Bronchial epithelial cell (primary cell): Measurements from ENCODE around the gene ACD. TPM values are rescaled to one million over a fixed set of nuclear protein-coding genes. Genes with fewer than 3 reads are reported as not detected.

ENCODE experiments used
- DNase-seq: peaks from one replicate; pipeline ENCODE4 v3.0.0-alpha.2; 2010; ENCODE audit warnings: low read depth
- FAIRE-seq: peaks from 2 replicates; lab custom pipeline; 2011; peaks lifted over from hg19 to GRCh38; lab: Jason Lieb, UNC
- H3K27me3 ChIP-seq: 2 replicates; pipeline ENCODE4 v1.5.1; 2011; ENCODE audit warnings: low read length; ENCODE audit not compliant: control insufficient read depth, insufficient read depth
- H3K36me3 ChIP-seq: 2 replicates; pipeline ENCODE4 v1.5.1; 2011; ENCODE audit warnings: low read length; ENCODE audit not compliant: control insufficient read depth, insufficient read depth
- H3K4me3 ChIP-seq: 2 replicates; pipeline ENCODE4 v1.5.1; 2011; ENCODE audit warnings: mild to moderate bottlenecking, low read depth, low read length, control low read depth
- total RNA-seq: library from RNA; depleted of rRNA; stranded (reverse); fragments of >200 nt; gene quantifications from 2 replicates; pipeline ENCODE4 v1.2.1, GENCODE V29; 2014
- TF ChIP-seq, protein P1 (sequence below): IDR thresholded peaks from 2 replicates; pipeline ENCODE4 v1.5.1; 2011; ENCODE audit warnings: mild to moderate bottlenecking, moderate library complexity, low read length, control low read depth, inconsistent platforms; ENCODE audit not compliant: insufficient read depth, severe bottlenecking

Gene ACD
- total RNA-seq, 1 donor from 2014 or later, result 8.4 TPM

- DNase-seq (no peak), FAIRE-seq (no peak)
- H3K4me3 ChIP-seq, result no peak overlapping the region
- peaks cover 3% of the 10 kb centered on the region for H3K36me3 ChIP-seq
- no peaks in the 10 kb centered on the region for H3K27me3 ChIP-seq
- TF ChIP-seq, protein P1, sequence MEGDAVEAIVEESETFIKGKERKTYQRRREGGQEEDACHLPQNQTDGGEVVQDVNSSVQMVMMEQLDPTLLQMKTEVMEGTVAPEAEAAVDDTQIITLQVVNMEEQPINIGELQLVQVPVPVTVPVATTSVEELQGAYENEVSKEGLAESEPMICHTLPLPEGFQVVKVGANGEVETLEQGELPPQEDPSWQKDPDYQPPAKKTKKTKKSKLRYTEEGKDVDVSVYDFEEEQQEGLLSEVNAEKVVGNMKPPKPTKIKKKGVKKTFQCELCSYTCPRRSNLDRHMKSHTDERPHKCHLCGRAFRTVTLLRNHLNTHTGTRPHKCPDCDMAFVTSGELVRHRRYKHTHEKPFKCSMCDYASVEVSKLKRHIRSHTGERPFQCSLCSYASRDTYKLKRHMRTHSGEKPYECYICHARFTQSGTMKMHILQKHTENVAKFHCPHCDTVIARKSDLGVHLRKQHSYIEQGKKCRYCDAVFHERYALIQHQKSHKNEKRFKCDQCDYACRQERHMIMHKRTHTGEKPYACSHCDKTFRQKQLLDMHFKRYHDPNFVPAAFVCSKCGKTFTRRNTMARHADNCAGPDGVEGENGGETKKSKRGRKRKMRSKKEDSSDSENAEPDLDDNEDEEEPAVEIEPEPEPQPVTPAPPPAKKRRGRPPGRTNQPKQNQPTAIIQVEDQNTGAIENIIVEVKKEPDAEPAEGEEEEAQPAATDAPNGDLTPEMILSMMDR, result no peak
Measured at GRCh38 chr16:67676939-67677338, 16.9 kb upstream of the ACD start.

- H3K4me3 ChIP-seq, result no peak overlapping the region
- TF ChIP-seq, protein P1, result no peak
- no peaks in the 10 kb centered on the region for H3K27me3 ChIP-seq
- peaks cover 3% of the 10 kb centered on the region for H3K36me3 ChIP-seq
- peak; percentile 78 for DNase-seq
- FAIRE-seq, result no peak
Measured at GRCh38 chr16:67676516-67676915, 16.5 kb upstream of the ACD start.

DNA sequence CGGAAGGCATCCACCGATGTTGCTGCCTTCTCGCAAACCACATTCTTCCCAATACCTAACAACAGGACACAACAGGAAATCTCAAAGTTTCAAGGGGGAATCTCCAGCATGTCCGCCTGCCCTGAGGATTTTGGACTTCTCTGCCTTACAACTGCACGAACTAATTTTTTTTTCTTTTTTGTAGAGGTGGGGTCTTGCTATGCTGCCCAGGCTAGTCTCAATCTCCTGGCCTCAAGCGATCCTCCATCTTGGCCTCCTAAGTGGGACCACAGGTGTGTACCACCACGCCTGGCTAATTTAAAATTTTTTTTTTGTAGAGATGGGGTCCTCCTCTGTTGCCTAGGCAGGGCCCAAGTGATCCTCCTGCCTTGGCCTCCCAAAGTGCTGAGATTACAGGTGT, 15.9 kb upstream of the ACD start:
- Histone ChIP-seq H3K4me3 (no peak overlapping the region), H3K36me3 (peaks cover 3% of the 10 kb centered on the region), H3K27me3 (no peaks in the 10 kb centered on the region)
- TF ChIP-seq, protein P1, result no peak
- FAIRE-seq (no peak), DNase-seq (no peak)

DNA sequence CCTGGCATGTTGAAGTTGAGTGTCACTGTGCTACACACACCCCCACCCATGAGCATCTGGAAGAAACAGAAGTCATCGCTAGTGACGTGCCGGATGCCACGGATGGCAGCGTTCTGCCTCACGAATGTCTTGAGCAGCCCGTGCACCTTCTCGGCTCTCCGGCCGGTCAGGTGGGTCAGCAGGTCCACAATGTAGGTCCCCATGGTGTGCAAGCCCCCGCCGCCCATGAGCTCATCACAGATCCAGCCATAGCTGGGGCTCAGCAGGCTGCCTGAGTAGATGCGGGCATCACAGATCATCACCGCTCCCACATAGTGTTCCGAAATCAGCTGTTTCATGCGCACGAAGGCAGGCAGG, 15.5 kb upstream of the ACD start:
- Histone ChIP-seq H3K27me3 (no peaks in the 10 kb centered on the region), H3K4me3 (no peak overlapping the region), H3K36me3 (peaks cover 3% of the 10 kb centered on the region)
- DNase-seq (no peak), FAIRE-seq (no peak)
- TF ChIP-seq, protein P1, result no peak

- TF ChIP-seq, protein P1, result no peak
- DNase-seq (no peak), FAIRE-seq (no peak)
- Histone ChIP-seq H3K27me3 (no peaks in the 10 kb centered on the region), H3K36me3 (peaks cover 3% of the 10 kb centered on the region), H3K4me3 (no peak overlapping the region)
Measured at GRCh38 chr16:67674851-67675578, 15.0 kb upstream of the ACD start.
